SKM-1 (cell line): ENCODE results near the gene BCAS3.
"Not testable (repeated sequence)": the region's sequence is repeated elsewhere in the genome, so short reads cannot be mapped to it uniquely, and the experiment has no call there.

Source experiments
- DNase-seq: peaks from one replicate; lab custom pipeline; 2025; ENCODE audit not compliant: unreplicated experiment; lab: John Stamatoyannopoulos, UW

BCAS3 gene

GRCh38 chr17:60782742-60783141 is 105.1 kb downstream of the BCAS3 start:
- DNase-seq, result no peak

- DNase-seq, result no peak
Measured at GRCh38 chr17:60790205-60790604, 112.6 kb downstream of the BCAS3 start.

GRCh38 chr17:60792250-60792898 is 114.7 kb downstream of the BCAS3 start:
- no peak for DNase-seq

GRCh38 chr17:60798576-60798975 is 120.9 kb downstream of the BCAS3 start:
- DNase-seq, result no peak

GRCh38 chr17:60802377-60802776 is 124.7 kb downstream of the BCAS3 start:
- no peak for DNase-seq

- DNase-seq, result no peak
Measured at GRCh38 chr17:60803059-60803458, 125.4 kb downstream of the BCAS3 start.

GRCh38 chr17:60804831-60805230 is 127.2 kb downstream of the BCAS3 start:
- DNase-seq, result no peak

GRCh38 chr17:60809421-60809820 is 131.8 kb downstream of the BCAS3 start:
- DNase-seq, result no peak

GRCh38 chr17:60814941-60815340 is 137.3 kb downstream of the BCAS3 start:
- DNase-seq, result not testable (repeated sequence)

GRCh38 chr17:60817192-60817591 is 139.5 kb downstream of the BCAS3 start:
- no peak for DNase-seq

- no peak for DNase-seq
Measured at GRCh38 chr17:60819447-60820130, 141.9 kb downstream of the BCAS3 start.

GRCh38 chr17:60823515-60823914 is 145.9 kb downstream of the BCAS3 start:
- no peak for DNase-seq

- no peak for DNase-seq
Measured at GRCh38 chr17:60825351-60825750, 147.7 kb downstream of the BCAS3 start.

GRCh38 chr17:60827943-60828342 is 150.3 kb downstream of the BCAS3 start:
- no peak for DNase-seq

GRCh38 chr17:60832151-60832585 is 154.5 kb downstream of the BCAS3 start:
- DNase-seq, result no peak

- no peak for DNase-seq
Measured at GRCh38 chr17:60832631-60833030, 155.0 kb downstream of the BCAS3 start.

- DNase-seq, result no peak
Measured at GRCh38 chr17:60840456-60840855, 162.8 kb downstream of the BCAS3 start.

GRCh38 chr17:60845012-60845411 is 167.4 kb downstream of the BCAS3 start:
- no peak for DNase-seq

GRCh38 chr17:60846175-60846574 is 168.5 kb downstream of the BCAS3 start:
- no peak for DNase-seq

- no peak for DNase-seq
Measured at GRCh38 chr17:60851181-60851580, 173.5 kb downstream of the BCAS3 start.

GRCh38 chr17:60857556-60858080 is 180.0 kb downstream of the BCAS3 start:
- DNase-seq, result no peak

GRCh38 chr17:60862482-60862881 is 184.8 kb downstream of the BCAS3 start:
- DNase-seq, result no peak
